ENCODE results near the gene STRBP. TPM values are rescaled to one million over a fixed set of nuclear protein-coding genes. Genes with fewer than 3 reads are reported as not detected.
"Not testable (repeated sequence)": the region's sequence is repeated elsewhere in the genome, so short reads cannot be mapped to it uniquely, and the experiment has no call there.

STRBP gene
- total RNA-seq, 1 experiment from 2014 or later, result 137 TPM

- Histone ChIP-seq H3K36me3 (ENCODE audit: insufficient read depth, low read length) (no peaks in the 10 kb centered on the region), H2AFZ (ENCODE audit: low read length) (no peak overlapping the region), H3K9me3 (ENCODE audit: low read length) (no peaks in the 10 kb centered on the region), H3K4me1 (ENCODE audit: low read length) (peaks cover 7% of the 10 kb centered on the region; the same call in 1 of the 2 replicates), H3K79me2 (ENCODE audit: low read length) (no peaks in the 10 kb centered on the region), H3K9ac (ENCODE audit: low read length) (no peak overlapping the region), H4K20me1 (ENCODE audit: insufficient read depth, low read depth, low read length) (no peaks in the 10 kb centered on the region), H3K27me3 (ENCODE audit: low read length) (no peaks in the 10 kb centered on the region), H3K4me3 (ENCODE audit: low read length) (no peak overlapping the region), H3K9me2 (replicated peaks; ENCODE audit: insufficient read depth, low read length) (no peaks in the 10 kb centered on the region), H3K4me2 (ENCODE audit: low read depth, low read length, poor library complexity, severe bottlenecking) (no peak overlapping the region), H3K27ac (ENCODE audit: low read length) (no peak overlapping the region)
- no peak for DNase-seq
Measured at GRCh38 chr9:123281659-123282350, 13.4 kb upstream of the STRBP start.

DNA sequence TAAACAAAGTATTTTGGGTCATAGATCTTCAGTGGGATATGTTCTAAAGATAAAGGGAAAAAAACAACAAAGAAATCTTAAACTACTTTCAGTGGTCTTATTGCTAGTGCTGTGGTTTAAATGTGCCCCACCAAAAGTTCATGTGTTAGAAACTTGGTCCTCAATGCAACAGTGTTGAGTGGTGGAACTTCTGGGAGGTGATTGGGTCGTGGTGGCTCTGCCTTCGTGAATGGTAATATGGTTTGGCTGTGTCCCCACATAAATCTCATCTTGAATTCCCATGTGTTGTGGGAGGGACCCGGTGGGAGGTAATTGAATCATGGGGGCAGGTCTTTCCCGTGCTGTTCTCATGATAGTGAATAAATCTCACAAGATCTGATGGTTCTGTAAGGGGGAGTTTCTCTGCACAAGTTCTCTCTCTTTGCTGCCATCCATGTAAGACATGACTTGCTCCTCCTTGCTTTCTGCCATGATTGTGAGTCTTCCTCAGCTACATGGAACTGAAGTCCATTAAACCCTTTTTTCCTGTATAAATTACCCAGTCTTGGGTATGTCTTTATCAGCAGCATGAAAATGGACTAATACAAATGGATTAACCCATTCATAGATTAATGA, 10.6 kb upstream of the STRBP start:
- H3K4me2 ChIP-seq (ENCODE audit: low read depth, low read length, poor library complexity, severe bottlenecking); H3K27me3 ChIP-seq (ENCODE audit: low read length); H3K27ac ChIP-seq (ENCODE audit: low read length); H4K20me1 ChIP-seq (ENCODE audit: insufficient read depth, low read depth, low read length); H3K9ac ChIP-seq (ENCODE audit: low read length); H3K9me2 ChIP-seq (replicated peaks; ENCODE audit: insufficient read depth, low read length); H2AFZ ChIP-seq (ENCODE audit: low read length); H3K36me3 ChIP-seq (ENCODE audit: insufficient read depth, low read length); H3K4me1 ChIP-seq (ENCODE audit: low read length); H3K9me3 ChIP-seq (ENCODE audit: low read length); H3K4me3 ChIP-seq (ENCODE audit: low read length); H3K79me2 ChIP-seq (ENCODE audit: low read length); DNase-seq: not testable (repeated sequence)

DNA sequence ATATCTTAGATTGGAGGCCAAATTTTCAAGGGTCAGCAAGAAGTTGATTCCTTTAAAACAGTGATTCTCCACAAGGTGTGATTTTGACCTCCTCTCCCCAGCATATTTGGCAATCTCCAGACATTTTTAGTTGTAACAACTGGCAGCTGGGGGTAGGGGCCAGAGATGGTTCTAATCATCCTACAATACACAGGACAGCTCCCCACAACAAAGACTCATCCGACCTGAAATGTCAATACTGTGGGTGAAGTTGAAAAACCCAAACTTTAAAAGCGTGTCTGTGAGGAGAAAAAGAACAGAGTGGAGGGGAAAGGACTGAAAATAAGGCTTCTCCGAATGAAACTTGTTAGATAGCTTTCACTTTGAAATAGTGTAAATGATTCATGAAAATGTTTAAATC, 10.0 kb upstream of the STRBP start:
- Histone ChIP-seq H3K79me2 (ENCODE audit: low read length) (no peaks in the 10 kb centered on the region), H2AFZ (ENCODE audit: low read length) (no peak overlapping the region), H3K9me3 (ENCODE audit: low read length) (no peaks in the 10 kb centered on the region), H3K9me2 (replicated peaks; ENCODE audit: insufficient read depth, low read length) (no peaks in the 10 kb centered on the region), H3K4me1 (ENCODE audit: low read length) (peaks cover 7% of the 10 kb centered on the region; the same call in 1 of the 2 replicates), H4K20me1 (ENCODE audit: insufficient read depth, low read depth, low read length) (no peaks in the 10 kb centered on the region), H3K4me3 (ENCODE audit: low read length) (no peak overlapping the region), H3K36me3 (ENCODE audit: insufficient read depth, low read length) (no peaks in the 10 kb centered on the region), H3K4me2 (ENCODE audit: low read depth, low read length, poor library complexity, severe bottlenecking) (no peak overlapping the region), H3K9ac (ENCODE audit: low read length) (no peak overlapping the region), H3K27ac (ENCODE audit: low read length) (no peak overlapping the region), H3K27me3 (ENCODE audit: low read length) (no peaks in the 10 kb centered on the region)
- DNase-seq, result no peak

DNA sequence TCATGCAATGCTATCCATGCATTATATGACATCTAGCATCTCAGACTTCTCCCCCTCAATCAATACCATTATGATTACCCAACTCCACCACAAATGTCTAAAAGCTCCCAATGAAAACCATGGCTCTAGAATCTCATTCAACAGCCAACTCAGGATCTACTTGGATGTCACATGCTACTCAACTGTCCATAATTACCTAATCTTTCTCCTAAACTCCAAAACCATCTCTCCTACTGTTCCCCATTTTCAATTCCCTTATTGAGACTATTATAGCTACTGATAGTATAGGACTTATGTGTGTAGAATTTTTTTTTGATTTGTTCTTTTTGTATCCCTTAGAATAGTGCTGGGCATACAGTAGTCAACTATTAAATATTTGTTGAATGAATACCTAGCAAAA, 8.2 kb upstream of the STRBP start:
- Histone ChIP-seq H3K9me2 (replicated peaks; ENCODE audit: insufficient read depth, low read length) (no peaks in the 10 kb centered on the region), H3K4me1 (ENCODE audit: low read length) (no peaks in the 10 kb centered on the region), H2AFZ (ENCODE audit: low read length) (no peak overlapping the region), H3K79me2 (ENCODE audit: low read length) (no peaks in the 10 kb centered on the region), H3K9me3 (ENCODE audit: low read length) (no peaks in the 10 kb centered on the region), H3K27ac (ENCODE audit: low read length) (no peak overlapping the region), H3K36me3 (ENCODE audit: insufficient read depth, low read length) (no peaks in the 10 kb centered on the region), H3K4me3 (ENCODE audit: low read length) (no peak overlapping the region), H3K9ac (ENCODE audit: low read length) (no peak overlapping the region), H3K27me3 (ENCODE audit: low read length) (no peaks in the 10 kb centered on the region), H3K4me2 (ENCODE audit: low read depth, low read length, poor library complexity, severe bottlenecking) (no peak overlapping the region), H4K20me1 (ENCODE audit: insufficient read depth, low read depth, low read length) (no peaks in the 10 kb centered on the region)
- DNase-seq, result no peak

GRCh38 chr9:123271133-123271532, 2.7 kb upstream of the STRBP start:
- H3K27me3 ChIP-seq (ENCODE audit: low read length); DNase-seq: not testable (repeated sequence)

DNA sequence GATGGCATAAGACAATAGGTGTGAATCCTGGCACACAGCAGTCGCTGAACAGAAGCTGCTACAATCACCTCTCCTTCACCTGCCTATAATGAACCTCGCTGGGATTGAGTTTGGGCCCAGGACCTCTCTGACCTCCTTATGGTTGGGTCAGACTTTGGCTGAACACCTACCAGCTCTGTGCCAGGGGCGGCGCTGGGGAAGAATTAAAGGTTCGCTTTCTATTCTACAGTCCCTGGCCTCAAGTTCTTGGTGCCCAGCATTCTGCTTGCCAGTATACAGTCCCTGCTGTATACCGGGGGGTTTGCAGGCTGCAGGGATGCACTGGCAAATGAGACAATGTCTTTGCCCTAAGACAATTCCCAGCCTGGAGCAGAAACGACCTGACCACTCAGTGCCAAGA, 895 bp upstream of the STRBP start:
- H3K27ac ChIP-seq (ENCODE audit: low read length), result no peak overlapping the region
- H3K4me1 ChIP-seq (ENCODE audit: low read length), result peaks cover 38% of the 10 kb centered on the region
- H3K9me2 ChIP-seq (replicated peaks; ENCODE audit: insufficient read depth, low read length), result no peaks in the 10 kb centered on the region
- no peak for DNase-seq
- H3K4me3 ChIP-seq (ENCODE audit: low read length), result peak overlapping the region; percentile 78
- no peaks in the 10 kb centered on the region for H3K9me3 ChIP-seq (ENCODE audit: low read length)
- H3K4me2 ChIP-seq (ENCODE audit: low read depth, low read length, poor library complexity, severe bottlenecking), result peak overlapping the region; percentile 87
- H3K36me3 ChIP-seq (ENCODE audit: insufficient read depth, low read length), result no peaks in the 10 kb centered on the region
- no peaks in the 10 kb centered on the region for H4K20me1 ChIP-seq (ENCODE audit: insufficient read depth, low read depth, low read length)
- peak overlapping the region; percentile 94 for H2AFZ ChIP-seq (ENCODE audit: low read length)
- H3K27me3 ChIP-seq (ENCODE audit: low read length), result no peaks in the 10 kb centered on the region
- H3K9ac ChIP-seq (ENCODE audit: low read length), result peak overlapping the region; percentile 76
- peaks cover 38% of the 10 kb centered on the region for H3K79me2 ChIP-seq (ENCODE audit: low read length)

More at GRCh38 chr9:123271133-123271532, 2.7 kb upstream of the STRBP start:
- not testable (repeated sequence) for H3K27ac ChIP-seq (ENCODE audit: low read length); H3K4me3 ChIP-seq (ENCODE audit: low read length); H2AFZ ChIP-seq (ENCODE audit: low read length); H4K20me1 ChIP-seq (ENCODE audit: insufficient read depth, low read depth, low read length); H3K36me3 ChIP-seq (ENCODE audit: insufficient read depth, low read length); H3K4me2 ChIP-seq (ENCODE audit: low read depth, low read length, poor library complexity, severe bottlenecking); H3K9me2 ChIP-seq (replicated peaks; ENCODE audit: insufficient read depth, low read length); H3K9me3 ChIP-seq (ENCODE audit: low read length); H3K9ac ChIP-seq (ENCODE audit: low read length)
- H3K4me1 ChIP-seq (ENCODE audit: low read length), result peaks cover 20% of the 10 kb centered on the region
- peaks cover 19% of the 10 kb centered on the region for H3K79me2 ChIP-seq (ENCODE audit: low read length)

- Histone ChIP-seq H3K79me2 (ENCODE audit: low read length) (peaks cover 49% of the 10 kb centered on the region), H3K9me3 (ENCODE audit: low read length) (no peaks in the 10 kb centered on the region), H3K4me1 (ENCODE audit: low read length) (peaks cover 48% of the 10 kb centered on the region), H3K27me3 (ENCODE audit: low read length) (no peaks in the 10 kb centered on the region), H3K4me3 (ENCODE audit: low read length) (peak overlapping the region; percentile 91), H3K4me2 (ENCODE audit: low read depth, low read length, poor library complexity, severe bottlenecking) (peak overlapping the region; percentile 75), H3K9ac (ENCODE audit: low read length) (peak overlapping the region; percentile 94), H3K27ac (ENCODE audit: low read length) (peak overlapping the region; percentile 58), H3K9me2 (replicated peaks; ENCODE audit: insufficient read depth, low read length) (no peaks in the 10 kb centered on the region), H3K36me3 (ENCODE audit: insufficient read depth, low read length) (no peaks in the 10 kb centered on the region), H4K20me1 (ENCODE audit: insufficient read depth, low read depth, low read length) (no peaks in the 10 kb centered on the region), H2AFZ (ENCODE audit: low read length) (no peak overlapping the region)
- peak; percentile 66 for DNase-seq
Measured at GRCh38 chr9:123268199-123268464, 254 bp downstream of the STRBP start.

DNA sequence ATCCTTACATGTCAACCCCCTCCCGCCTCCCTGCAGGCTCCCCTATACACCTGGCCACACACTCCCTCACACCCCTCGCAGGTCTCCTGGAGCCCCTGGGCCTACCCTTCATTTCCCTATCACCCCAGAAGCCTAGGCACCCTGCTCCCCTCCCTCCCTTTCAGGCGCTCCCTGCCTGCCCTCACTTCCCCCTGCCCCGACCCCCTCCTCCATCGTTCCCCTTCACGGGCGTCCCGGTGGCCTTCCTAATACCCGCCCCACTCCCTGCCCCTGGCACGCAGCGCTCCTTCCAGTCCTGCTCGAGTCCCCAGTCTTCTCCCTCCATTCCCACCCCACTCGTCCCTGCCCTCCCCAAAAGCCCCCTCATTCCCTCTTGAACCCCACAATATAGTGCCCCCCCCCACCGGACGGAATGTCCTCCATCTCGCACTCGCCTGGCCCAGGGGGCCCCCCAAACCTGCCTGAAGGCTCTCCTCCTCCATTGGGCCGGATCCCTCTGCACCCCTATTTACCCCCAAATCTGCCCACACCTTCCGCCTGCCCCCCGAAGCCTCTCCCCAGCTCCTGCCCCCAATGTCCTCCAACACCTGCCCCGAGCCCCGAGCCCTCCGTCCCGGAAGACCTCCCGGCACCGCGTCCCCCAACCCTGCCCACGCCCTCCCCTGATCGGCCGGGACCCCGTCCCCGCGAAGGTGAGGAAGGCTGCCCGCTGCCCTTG, 746 bp downstream of the STRBP start:
- H3K79me2 ChIP-seq (ENCODE audit: low read length), result peaks cover 54% of the 10 kb centered on the region
- peak; percentile 66 for DNase-seq
- H3K4me3 ChIP-seq (ENCODE audit: low read length), result peak overlapping the region; percentile 91
- peak overlapping the region; percentile 75 for H3K4me2 ChIP-seq (ENCODE audit: low read depth, low read length, poor library complexity, severe bottlenecking)
- no peaks in the 10 kb centered on the region for H3K9me2 ChIP-seq (replicated peaks; ENCODE audit: insufficient read depth, low read length)
- H3K4me1 ChIP-seq (ENCODE audit: low read length), result peaks cover 53% of the 10 kb centered on the region
- no peaks in the 10 kb centered on the region for H3K36me3 ChIP-seq (ENCODE audit: insufficient read depth, low read length)
- H2AFZ ChIP-seq (ENCODE audit: low read length), result no peak overlapping the region
- H3K9ac ChIP-seq (ENCODE audit: low read length), result peak overlapping the region; percentile 94
- H3K27ac ChIP-seq (ENCODE audit: low read length), result peak overlapping the region; percentile 58
- no peaks in the 10 kb centered on the region for H3K9me3 ChIP-seq (ENCODE audit: low read length)
- no peaks in the 10 kb centered on the region for H4K20me1 ChIP-seq (ENCODE audit: insufficient read depth, low read depth, low read length)
- H3K27me3 ChIP-seq (ENCODE audit: low read length), result no peaks in the 10 kb centered on the region

All from Karpas-422 (cell line).